Renal cortex interstitium (tissue), 15 donors: ENCODE measurements around the gene SCARB2. TPM values are rescaled to one million over a fixed set of nuclear protein-coding genes. Genes with fewer than 3 reads are reported as not detected.
"Not testable (repeated sequence)": the region's sequence is repeated elsewhere in the genome, so short reads cannot be mapped to it uniquely, and the experiment has no call there.

Source experiments
- DNase-seq, 11 donors: peaks; one replicate each; pipeline ENCODE4 v3.0.0-alpha.2; 2013; ENCODE audit warnings: low read depth in 9 of 11, low spot score in 4 of 11; ENCODE audit errors: extremely low read depth in 1 of 11
- long read RNA-seq, 16 experiments: transcript quantifications; one replicate each; lab custom pipeline, GENCODE V29; 2026
- polyA plus RNA-seq, 3 donors: library from polyadenylated mRNA; unstranded; fragments of 120-200 nt; gene quantifications; one replicate each; pipeline ENCODE4 v1.2.1, GENCODE V29; 2013; ENCODE audit not compliant: insufficient read length in 3 of 3

The SCARB2 gene, protein sequence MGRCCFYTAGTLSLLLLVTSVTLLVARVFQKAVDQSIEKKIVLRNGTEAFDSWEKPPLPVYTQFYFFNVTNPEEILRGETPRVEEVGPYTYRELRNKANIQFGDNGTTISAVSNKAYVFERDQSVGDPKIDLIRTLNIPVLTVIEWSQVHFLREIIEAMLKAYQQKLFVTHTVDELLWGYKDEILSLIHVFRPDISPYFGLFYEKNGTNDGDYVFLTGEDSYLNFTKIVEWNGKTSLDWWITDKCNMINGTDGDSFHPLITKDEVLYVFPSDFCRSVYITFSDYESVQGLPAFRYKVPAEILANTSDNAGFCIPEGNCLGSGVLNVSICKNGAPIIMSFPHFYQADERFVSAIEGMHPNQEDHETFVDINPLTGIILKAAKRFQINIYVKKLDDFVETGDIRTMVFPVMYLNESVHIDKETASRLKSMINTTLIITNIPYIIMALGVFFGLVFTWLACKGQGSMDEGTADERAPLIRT
- 100 to 1,000 TPM; 163 to 202 (median 170) TPM for polyA plus RNA-seq
- long read RNA-seq, donor 1, full-length matches to known transcripts: 24 of 29 reads
- long read RNA-seq, donor 1, partial matches to known transcripts: 5 of 29 reads
- long read RNA-seq, donor 1, other reads (novel, unspliced or antisense): 0 of 29 reads
- long read RNA-seq, donor 2, full-length matches to known transcripts: 27 of 27 reads
- long read RNA-seq, donor 2, partial matches to known transcripts: 0 of 27 reads
- long read RNA-seq, donor 2, other reads (novel, unspliced or antisense): 0 of 27 reads
- long read RNA-seq, donor 3, full-length matches to known transcripts: 50 of 50 reads
- long read RNA-seq, donor 3, partial matches to known transcripts: 0 of 50 reads
- long read RNA-seq, donor 3, other reads (novel, unspliced or antisense): 0 of 50 reads
- long read RNA-seq, donor 4, full-length matches to known transcripts: 25 of 25 reads
- long read RNA-seq, donor 4, partial matches to known transcripts: 0 of 25 reads
- long read RNA-seq, donor 4, other reads (novel, unspliced or antisense): 0 of 25 reads
- long read RNA-seq, donor 5: 0 reads
- long read RNA-seq, donor 6, full-length matches to known transcripts: 36 of 42 reads
- long read RNA-seq, donor 6, partial matches to known transcripts: 6 of 42 reads
- long read RNA-seq, donor 6, other reads (novel, unspliced or antisense): 0 of 42 reads
- long read RNA-seq, donor 7, full-length matches to known transcripts: 48 of 48 reads
- long read RNA-seq, donor 7, partial matches to known transcripts: 0 of 48 reads
- long read RNA-seq, donor 7, other reads (novel, unspliced or antisense): 0 of 48 reads
- long read RNA-seq, donor 8: 0 reads
- long read RNA-seq, donor 9, full-length matches to known transcripts: 33 of 45 reads
- long read RNA-seq, donor 9, partial matches to known transcripts: 12 of 45 reads
- long read RNA-seq, donor 9, other reads (novel, unspliced or antisense): 0 of 45 reads
- long read RNA-seq, donor 10, full-length matches to known transcripts: 33 of 33 reads
- long read RNA-seq, donor 10, partial matches to known transcripts: 0 of 33 reads
- long read RNA-seq, donor 10, other reads (novel, unspliced or antisense): 0 of 33 reads
- long read RNA-seq, donor 11, full-length matches to known transcripts: 30 of 30 reads
- long read RNA-seq, donor 11, partial matches to known transcripts: 0 of 30 reads
- long read RNA-seq, donor 11, other reads (novel, unspliced or antisense): 0 of 30 reads
- long read RNA-seq, donor 12, full-length matches to known transcripts: 21 of 21 reads
- long read RNA-seq, donor 12, partial matches to known transcripts: 0 of 21 reads
- long read RNA-seq, donor 12, other reads (novel, unspliced or antisense): 0 of 21 reads
- long read RNA-seq, donor 13: 0 reads
- long read RNA-seq, donor 14, full-length matches to known transcripts: 29 of 29 reads
- long read RNA-seq, donor 14, partial matches to known transcripts: 0 of 29 reads
- long read RNA-seq, donor 14, other reads (novel, unspliced or antisense): 0 of 29 reads
- long read RNA-seq, donor 15, full-length matches to known transcripts: 14 of 14 reads
- long read RNA-seq, donor 15, partial matches to known transcripts: 0 of 14 reads
- long read RNA-seq, donor 15, other reads (novel, unspliced or antisense): 0 of 14 reads
- long read RNA-seq, donor 16, full-length matches to known transcripts: 69 of 75 reads
- long read RNA-seq, donor 16, partial matches to known transcripts: 6 of 75 reads
- long read RNA-seq, donor 16, other reads (novel, unspliced or antisense): 0 of 75 reads

- DNase-seq: peak; percentile 61 to 85 (median 74)
Observed at GRCh38 chr4:76213415-76214176, at the start of gene SCARB2. SCARB2 (minus strand) TSS chr4:76213824; CDS start chr4:76213543, 281 bp downstream.

DNA sequence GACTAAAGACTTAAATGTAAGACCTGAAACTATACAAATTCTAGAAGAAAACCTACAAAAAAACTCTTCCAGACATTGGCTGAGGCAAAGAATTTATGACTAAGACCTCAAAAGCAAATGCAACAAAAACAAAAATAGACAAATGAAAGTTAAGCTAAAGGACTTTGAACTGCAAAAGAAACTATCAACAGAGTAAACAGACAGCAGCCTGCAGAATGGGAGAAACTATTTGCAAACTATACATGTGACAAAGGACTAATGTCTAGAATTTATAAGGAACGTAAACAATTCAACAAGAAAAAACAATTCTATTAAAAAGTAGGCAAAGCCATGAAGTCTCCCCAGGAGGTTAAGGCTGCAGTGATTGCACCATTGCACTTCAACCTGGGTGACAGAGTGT, 46.9 kb upstream of the SCARB2 start:
- no peak for DNase-seq

DNA sequence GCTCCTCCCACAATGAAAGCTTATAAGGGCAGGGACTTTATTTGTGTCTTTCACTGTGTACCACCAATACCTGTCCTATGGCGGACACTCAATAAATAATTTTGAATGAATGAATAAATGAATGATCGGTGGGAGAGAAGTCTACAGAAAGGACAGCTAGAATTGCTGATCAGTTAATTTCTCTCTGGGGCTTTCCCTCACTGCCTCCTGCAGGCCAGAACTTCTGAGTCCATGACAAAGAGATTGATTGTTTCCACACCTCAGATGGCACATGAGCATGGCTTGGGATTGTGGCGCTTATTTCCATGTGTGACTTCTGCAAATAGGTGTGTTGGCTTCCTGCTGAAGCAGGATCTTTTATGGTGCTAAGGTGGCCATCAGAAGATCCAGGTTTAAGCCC, 44.2 kb upstream of the SCARB2 start:
- no peak for DNase-seq

DNA sequence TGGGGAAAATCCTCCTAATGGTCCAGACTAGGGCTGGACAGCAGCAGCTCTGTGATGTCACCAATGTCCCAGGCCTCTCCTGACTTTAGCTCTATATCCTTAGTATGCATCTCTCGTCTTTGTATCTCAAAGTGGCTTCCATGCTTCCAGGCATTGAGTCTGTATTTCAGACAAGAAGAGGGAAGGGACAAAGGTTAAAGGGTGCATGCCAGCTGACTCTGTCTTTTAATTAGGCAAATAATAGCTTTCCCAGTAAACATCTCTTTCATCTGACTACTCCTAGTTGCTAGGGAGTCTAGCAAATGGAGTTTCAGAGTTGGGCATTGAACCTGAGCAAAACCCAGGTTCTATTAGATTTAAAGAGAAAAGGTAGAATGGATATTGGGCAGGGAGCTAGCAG, 43.3 kb upstream of the SCARB2 start:
- no peak for DNase-seq

- DNase-seq: no peak
Observed at GRCh38 chr4:76256032-76256431, 42.4 kb upstream of the SCARB2 start.

- no peak for DNase-seq
Observed at GRCh38 chr4:76253511-76253910, 39.9 kb upstream of the SCARB2 start.

GRCh38 chr4:76252271-76252653, 38.6 kb upstream of the SCARB2 start:
- DNase-seq: no peak

- DNase-seq: peak in 10 of 11 donors; percentile 45 to 79 (median 66)
Observed at GRCh38 chr4:76251441-76252270, 38.0 kb upstream of the SCARB2 start, which contains the start of gene FAM47E. FAM47E (plus strand) TSS chr4:76251721; CDS start chr4:76251747, 26 bp downstream.

DNA sequence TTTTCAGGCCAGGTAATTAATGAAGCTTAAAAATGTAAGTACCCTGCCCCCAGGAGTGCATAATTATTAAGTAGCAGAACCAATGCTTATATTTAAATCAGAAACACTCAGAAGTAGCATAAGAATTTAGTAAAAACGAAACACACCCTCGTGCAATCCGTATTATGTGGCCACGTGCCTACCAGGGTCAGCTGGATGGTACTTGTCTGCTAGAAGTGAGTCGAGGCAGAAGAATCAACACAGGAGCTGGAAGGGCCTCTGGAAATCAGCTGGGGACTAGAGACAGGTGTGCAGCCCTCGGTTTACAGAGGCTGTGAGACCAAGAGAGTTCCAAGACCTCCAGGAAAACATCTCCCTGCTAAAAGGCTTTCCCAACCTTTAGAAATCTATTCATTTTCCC, 37.3 kb upstream of the SCARB2 start:
- DNase-seq: no peak

DNA sequence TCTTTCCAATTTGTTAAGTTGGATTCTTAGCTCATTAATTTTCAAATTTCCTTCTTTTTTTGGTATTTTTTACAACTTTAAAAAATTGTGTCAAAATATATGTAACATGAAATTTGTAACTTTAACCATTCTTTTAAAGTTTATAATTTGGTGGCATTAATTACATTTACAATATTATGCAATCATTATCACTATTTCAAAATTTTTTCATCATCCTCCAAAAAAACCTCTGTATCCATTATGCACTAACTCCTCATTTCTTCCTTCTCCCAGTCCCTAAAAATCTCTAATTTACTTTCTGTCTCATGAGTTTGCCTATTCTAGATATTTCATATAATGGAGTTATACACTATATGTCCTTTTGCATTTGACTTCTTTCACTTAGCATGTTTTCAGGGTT, 33.2 kb upstream of the SCARB2 start:
- no peak for DNase-seq

DNA sequence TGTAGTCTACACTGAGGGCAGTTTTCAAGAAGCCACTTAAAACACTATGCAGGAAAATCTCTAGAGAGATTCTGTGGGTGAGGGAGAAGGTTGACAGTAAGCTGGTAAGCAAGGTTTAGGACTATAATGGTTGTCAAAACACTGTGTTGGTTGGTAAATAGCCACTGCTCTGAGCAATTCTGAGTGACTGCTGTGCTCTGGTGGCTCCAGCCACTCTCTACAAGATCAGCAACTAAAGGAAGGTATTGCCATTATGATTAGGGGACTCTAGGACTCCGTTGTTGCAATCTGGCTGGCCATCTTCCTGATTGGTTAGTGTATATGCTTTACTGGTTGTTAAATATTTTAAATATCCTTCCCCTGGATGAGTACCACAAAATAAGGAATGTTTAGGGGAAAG, 32.4 kb upstream of the SCARB2 start:
- no peak for DNase-seq

DNA sequence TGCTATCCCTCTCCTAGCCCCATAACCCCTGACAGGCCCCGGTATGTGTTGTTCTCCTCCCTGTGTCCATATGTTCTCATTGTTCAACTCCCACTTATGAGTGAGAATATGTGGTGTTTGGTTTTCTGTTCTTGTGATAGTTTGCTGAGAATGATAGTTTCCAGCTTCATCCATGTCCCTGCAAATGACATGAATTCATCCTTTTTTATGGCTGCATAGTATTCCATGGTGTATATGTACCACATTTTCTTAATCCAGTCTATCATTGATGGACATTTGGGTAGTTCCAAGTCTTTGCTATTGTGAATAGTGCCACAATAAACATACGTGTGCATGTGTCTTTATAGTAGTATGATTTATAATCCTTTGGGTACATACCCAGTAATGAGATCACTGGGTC, 30.3 kb upstream of the SCARB2 start:
- DNase-seq: not testable (repeated sequence)

DNA sequence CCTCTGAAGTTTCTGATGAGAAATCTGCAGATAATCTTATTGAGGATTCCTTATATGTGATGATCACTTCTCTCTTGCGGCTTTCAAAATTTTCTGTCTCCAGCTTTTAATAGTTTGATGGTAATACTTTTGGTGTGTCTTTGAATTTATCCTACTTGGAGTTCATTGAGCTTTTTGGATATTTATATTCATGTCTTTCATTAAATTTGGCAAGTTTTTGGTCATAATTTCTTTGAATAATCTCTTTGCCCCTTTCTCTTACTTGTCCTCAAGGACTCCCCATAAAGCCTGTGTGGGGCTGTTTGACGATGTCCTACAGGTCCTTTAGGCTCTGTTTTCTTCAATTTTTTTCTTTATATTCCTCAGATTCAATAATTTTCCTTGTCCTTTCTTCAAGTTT, 26.6 kb upstream of the SCARB2 start:
- no peak for DNase-seq

GRCh38 chr4:76238701-76239100, 25.1 kb upstream of the SCARB2 start:
- no peak for DNase-seq

GRCh38 chr4:76238236-76238635, 24.6 kb upstream of the SCARB2 start:
- DNase-seq: no peak

- DNase-seq: peak in 2 of 11 donors; percentile 32 to 51
Observed at GRCh38 chr4:76235915-76236314, 22.3 kb upstream of the SCARB2 start.
